Keratinocyte (primary cell): ENCODE measurements around the gene OCEL1. TPM values are rescaled to one million over a fixed set of nuclear protein-coding genes. Genes with fewer than 3 reads are reported as not detected.

Experiments used
- DNase-seq: peaks from one replicate; pipeline ENCODE4 v3.0.0-alpha.2; 2011; ENCODE audit warnings: low read depth, missing footprints, low spot score
- FAIRE-seq: peaks from 2 replicates; lab custom pipeline; 2011; peaks lifted over from hg19 to GRCh38; lab: Jason Lieb, UNC
- H2AFZ ChIP-seq: 2 replicates; pipeline ENCODE4 v1.6.0; 2012; ENCODE audit warnings: low read length, control low read depth, inconsistent platforms; ENCODE audit not compliant: control insufficient read depth
- H3K27ac ChIP-seq: 2 replicates; pipeline ENCODE4 v1.5.1; 2011; ENCODE audit warnings: low read length; ENCODE audit not compliant: control insufficient read depth, insufficient read depth
- H3K27me3 ChIP-seq: 3 replicates; pipeline ENCODE4 v1.6.0; 2011; ENCODE audit warnings: low read length; ENCODE audit not compliant: control insufficient read depth, insufficient read depth; ENCODE audit errors: extremely low read depth
- H3K36me3 ChIP-seq, 2 experiments: 2 replicates in 1 of 2; 3 replicates in 1 of 2; pipeline ENCODE4 v1.5.1; 2011; ENCODE audit warnings: low read length in 2 of 2, mild to moderate bottlenecking in 1 of 2; ENCODE audit not compliant: control insufficient read depth in 2 of 2, insufficient read depth in 2 of 2; ENCODE audit errors: extremely low read depth in 1 of 2
- H3K4me1 ChIP-seq: 3 replicates; pipeline ENCODE4 v1.5.1; 2011; ENCODE audit warnings: low read length; ENCODE audit not compliant: control insufficient read depth, insufficient read depth; ENCODE audit errors: extremely low read depth
- H3K4me2 ChIP-seq: 3 replicates; pipeline ENCODE4 v1.6.0; 2011; ENCODE audit warnings: low read depth, low read length; ENCODE audit not compliant: control insufficient read depth, insufficient read depth; ENCODE audit errors: extremely low read depth
- H3K4me3 ChIP-seq, 3 experiments: fragments of 200-600 bp in 1 of 3; sonication (generic) in 1 of 3; 2 replicates in 2 of 3; 3 replicates in 1 of 3; pipeline ENCODE4 v1.5.1; 2011 to 2016; ENCODE audit warnings: low read length in 3 of 3, mild to moderate bottlenecking in 3 of 3, control low read depth in 2 of 3, inconsistent platforms in 1 of 3, low read depth in 1 of 3, mixed read lengths in 1 of 3, mixed run types in 1 of 3, moderate library complexity in 1 of 3; ENCODE audit not compliant: control insufficient read depth in 2 of 3, insufficient read depth in 2 of 3; ENCODE audit errors: extremely low read depth in 1 of 3
- H3K79me2 ChIP-seq: 2 replicates; pipeline ENCODE4 v1.6.0; 2012; ENCODE audit warnings: low read length; ENCODE audit not compliant: control insufficient read depth, insufficient read depth
- H3K9ac ChIP-seq: 3 replicates; pipeline ENCODE4 v1.6.0; 2011; ENCODE audit warnings: low read length; ENCODE audit not compliant: control insufficient read depth, insufficient read depth; ENCODE audit errors: extremely low read depth
- H3K9me1 ChIP-seq: 3 replicates; pipeline ENCODE4 v1.6.0; 2011; ENCODE audit warnings: low read length; ENCODE audit not compliant: control insufficient read depth, insufficient read depth; ENCODE audit errors: extremely low read depth
- H3K9me3 ChIP-seq: 2 replicates; pipeline ENCODE4 v1.5.1; 2012; ENCODE audit warnings: low read depth, low read length; ENCODE audit not compliant: control insufficient read depth
- H4K20me1 ChIP-seq: 3 replicates; pipeline ENCODE4 v1.6.0; 2011; ENCODE audit warnings: low read length; ENCODE audit not compliant: control insufficient read depth, insufficient read depth; ENCODE audit errors: extremely low read depth
- EZH2 ChIP-seq: IDR thresholded peaks from one replicate; pipeline ENCODE4 v1.6.1; 2012; ENCODE audit warnings: inconsistent platforms, mild to moderate bottlenecking, low read length, moderate library complexity
- dilution Hi-C: fragments of 300-500 bp; cut with MboI; formaldehyde crosslinking; loops from one replicate; pipeline ENCODE4 v1.7.0; 2020; ENCODE audit warnings: low sequenced_read_pairs; ENCODE audit not compliant: extremely low pct_ligation_motif_present
- polyA plus RNA-seq, 5 experiments: library from polyadenylated mRNA; depleted of rRNA in 3 of 5; stranded (reverse) in 3 of 5; stranded (forward) in 1 of 5; unstranded in 1 of 5; fragments of >200 nt; gene quantifications; 1 replicate in 1 of 5; 2 replicates in 3 of 5; 3 replicates in 1 of 5; pipeline versions ENCODE4 v1.2.1 to v1.2.3, GENCODE V29; 2011 to 2012; ENCODE audit warnings: missing spikeins in 2 of 5, low read depth in 1 of 5, low replicate concordance in 1 of 5
- TF ChIP-seq, protein P1 (sequence below), 3 experiments: IDR thresholded peaks in 1 of 3; conservative IDR thresholded peaks in 1 of 3; optimal IDR thresholded peaks in 1 of 3; 2 replicates in 2 of 3; 3 replicates in 1 of 3; pipeline versions ENCODE3 to v1.5.1; 2011; ENCODE audit warnings: low read length in 3 of 3, mild to moderate bottlenecking in 3 of 3, moderate library complexity in 2 of 3, control low read depth in 1 of 3, inconsistent platforms in 1 of 3; ENCODE audit not compliant: insufficient read depth in 2 of 3; ENCODE audit errors: extremely low read depth in 1 of 3

Gene OCEL1
- polyA plus RNA-seq, 1 donor (not counting 4 experiments of a cell fraction or from before 2014, with no cell fraction given): 2.2 TPM

DNA sequence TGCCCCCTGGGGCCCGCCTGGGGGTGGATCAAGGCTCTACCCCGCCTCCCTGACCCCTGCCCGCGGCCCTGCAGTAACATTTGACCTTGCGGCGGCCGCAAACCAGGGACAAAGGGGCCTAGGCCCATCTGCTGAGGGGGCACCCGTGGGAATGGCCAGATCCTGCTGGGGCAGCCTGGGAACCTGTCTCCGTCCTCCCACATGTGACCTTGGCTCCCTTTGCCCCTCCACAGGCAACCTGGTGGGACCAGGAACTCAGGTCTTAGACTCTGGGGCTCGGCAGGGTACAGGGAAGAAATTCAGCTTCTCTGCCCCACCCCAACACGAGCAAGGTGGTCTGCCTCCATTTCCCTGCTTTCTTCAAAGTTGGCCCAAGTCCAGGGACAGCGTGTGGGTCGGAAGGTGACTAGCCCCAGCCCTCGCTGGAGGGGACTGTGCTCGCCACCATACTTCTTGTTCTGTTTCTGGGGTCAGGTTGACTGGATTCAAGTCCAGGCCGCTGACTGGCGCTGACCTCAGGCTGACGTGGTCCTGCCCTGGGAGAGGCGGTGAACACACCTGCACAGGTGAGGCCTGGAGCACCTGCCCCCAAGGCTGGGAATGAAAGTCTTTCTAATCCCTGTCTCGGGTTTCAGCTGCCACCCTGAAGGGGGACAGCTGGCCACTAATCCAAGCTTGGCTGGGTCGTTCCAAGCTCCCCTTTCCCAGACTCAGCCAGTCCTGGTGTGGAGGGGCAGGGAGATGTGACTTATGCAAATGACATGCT lies 22.2 kb downstream of the OCEL1 start:
- no peak overlapping the region for H3K27ac ChIP-seq
- no peak overlapping the region for H3K4me2 ChIP-seq
- dilution Hi-C loops: no loop called here

DNA sequence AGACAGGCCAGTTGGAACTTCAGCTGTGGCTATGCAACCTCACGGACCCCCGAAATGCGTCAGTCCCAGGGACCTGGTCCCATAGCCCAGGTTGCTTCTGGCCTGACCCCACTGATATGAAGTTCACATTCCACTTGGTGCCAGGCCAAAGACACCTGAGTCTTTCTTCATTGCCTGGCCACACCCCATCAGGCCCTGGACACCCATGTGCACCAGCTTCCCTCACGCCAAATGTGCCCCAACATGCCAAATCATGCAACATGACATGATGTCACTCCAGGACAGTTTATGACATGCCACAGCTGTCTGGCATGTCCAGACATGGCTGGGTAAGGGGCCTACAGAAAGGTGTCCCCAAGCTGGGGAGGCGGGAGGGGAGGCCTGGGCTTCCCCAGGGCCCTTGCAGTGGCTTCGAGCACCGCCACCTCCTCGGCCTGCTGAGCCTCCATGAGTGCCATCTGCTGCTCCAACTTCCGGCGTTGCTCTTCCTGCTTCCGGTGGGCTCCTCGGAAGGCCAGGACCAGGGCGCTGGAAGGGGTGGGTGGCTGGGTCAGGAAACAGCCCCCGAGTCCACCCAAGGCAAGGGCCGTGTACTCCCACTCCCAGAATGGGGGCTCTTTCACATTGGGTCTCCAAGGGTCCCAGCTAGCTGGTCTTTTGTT lies 24.0 kb downstream of the OCEL1 start:
- H3K4me3 ChIP-seq: no peak overlapping the region
- TF ChIP-seq, protein P1, sequence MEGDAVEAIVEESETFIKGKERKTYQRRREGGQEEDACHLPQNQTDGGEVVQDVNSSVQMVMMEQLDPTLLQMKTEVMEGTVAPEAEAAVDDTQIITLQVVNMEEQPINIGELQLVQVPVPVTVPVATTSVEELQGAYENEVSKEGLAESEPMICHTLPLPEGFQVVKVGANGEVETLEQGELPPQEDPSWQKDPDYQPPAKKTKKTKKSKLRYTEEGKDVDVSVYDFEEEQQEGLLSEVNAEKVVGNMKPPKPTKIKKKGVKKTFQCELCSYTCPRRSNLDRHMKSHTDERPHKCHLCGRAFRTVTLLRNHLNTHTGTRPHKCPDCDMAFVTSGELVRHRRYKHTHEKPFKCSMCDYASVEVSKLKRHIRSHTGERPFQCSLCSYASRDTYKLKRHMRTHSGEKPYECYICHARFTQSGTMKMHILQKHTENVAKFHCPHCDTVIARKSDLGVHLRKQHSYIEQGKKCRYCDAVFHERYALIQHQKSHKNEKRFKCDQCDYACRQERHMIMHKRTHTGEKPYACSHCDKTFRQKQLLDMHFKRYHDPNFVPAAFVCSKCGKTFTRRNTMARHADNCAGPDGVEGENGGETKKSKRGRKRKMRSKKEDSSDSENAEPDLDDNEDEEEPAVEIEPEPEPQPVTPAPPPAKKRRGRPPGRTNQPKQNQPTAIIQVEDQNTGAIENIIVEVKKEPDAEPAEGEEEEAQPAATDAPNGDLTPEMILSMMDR (optimal IDR thresholded peaks at IDR 0.05 in 1 of 3, IDR thresholded peaks at IDR 0.05 in 1 of 3, conservative IDR thresholded peaks at IDR 0.05 in 1 of 3; ENCODE audit: extremely low read depth in 1 of 3, insufficient read depth in 2 of 3, low read length in 3 of 3): no peak
- no peak for TF ChIP-seq EZH2
- H3K9me1 ChIP-seq: no peaks in the 10 kb centered on the region
- H3K36me3 ChIP-seq: no peaks in the 10 kb centered on the region
- H3K4me1 ChIP-seq: peaks cover 26% of the 10 kb centered on the region
- no peak for FAIRE-seq
- no peak overlapping the region for H3K4me2 ChIP-seq
- no peaks in the 10 kb centered on the region for H3K9me3 ChIP-seq
- dilution Hi-C loops: no loop called here
- H3K27me3 ChIP-seq: no peaks in the 10 kb centered on the region
- no peak overlapping the region for H2AFZ ChIP-seq
- peaks cover under 1% of the 10 kb centered on the region for H3K79me2 ChIP-seq
- H4K20me1 ChIP-seq: no peaks in the 10 kb centered on the region
- no peak overlapping the region for H3K9ac ChIP-seq
- H3K27ac ChIP-seq: no peak overlapping the region
- DNase-seq: peak; percentile 70

More for the DNA sequence above, 22.2 kb downstream of the OCEL1 start:
- Histone ChIP-seq H2AFZ (no peak overlapping the region), H3K36me3 (no peaks in the 10 kb centered on the region), H3K9ac (no peak overlapping the region), H3K27me3 (no peaks in the 10 kb centered on the region), H3K9me1 (no peaks in the 10 kb centered on the region), H3K4me3 (no peak overlapping the region), H3K9me3 (no peaks in the 10 kb centered on the region), H4K20me1 (no peaks in the 10 kb centered on the region), H3K79me2 (peaks cover 18% of the 10 kb centered on the region), H3K4me1 (peaks cover 26% of the 10 kb centered on the region)
- DNase-seq (peak; percentile 54), FAIRE-seq (no peak)
- TF ChIP-seq, protein P1 (optimal IDR thresholded peaks at IDR 0.05 in 1 of 3, IDR thresholded peaks at IDR 0.05 in 1 of 3, conservative IDR thresholded peaks at IDR 0.05 in 1 of 3; ENCODE audit: extremely low read depth in 1 of 3, insufficient read depth in 2 of 3, low read length in 3 of 3): no peak
- TF ChIP-seq EZH2: no peak
